ENCODE measurements around the gene APOM. TPM values are rescaled to one million over a fixed set of nuclear protein-coding genes. Genes with fewer than 3 reads are reported as not detected.
A peak's percentile ranks its signal among the peaks of the same experiment; 100 is the strongest.

Gene APOM
- total RNA-seq, 4 donors from 2014 or later = 2.2 to 5.5 TPM; not detected in 2

- intact Hi-C loops (cut with DNase I; ENCODE audit: low total_unique reads) (no loop called here), in situ Hi-C loops (cut with MboI; ENCODE audit: low pct_ligation_motif_present in 1 of 4, low pct_unique_long_range_greater_than_20kb in 1 of 4, low sequenced_read_pairs in 3 of 4) (no loop called here)
- no peaks in the 10 kb centered on the region for H3K27me3 ChIP-seq
- no peaks in the 10 kb centered on the region for H3K9me3 ChIP-seq
- no peak for TF ChIP-seq POLR2A (IDR thresholded peaks at IDR 0.05)
- no peak for TF ChIP-seq CTCF (IDR thresholded peaks at IDR 0.05)
- no peak for TF ChIP-seq POLR2AphosphoS5 (IDR thresholded peaks at IDR 0.05)
- TF ChIP-seq EP300 (IDR thresholded peaks at IDR 0.05; ENCODE audit: low read depth) = no peak
- H3K27ac ChIP-seq = peak overlapping the region; percentile 88 to 95 (median 90)
- WGBS, 2 donors (ENCODE audit: low coverage in 1 of 2) = 89% methylated on average over 11 of the region's 13 CpGs; no CpG with 5 or more reads in 1 of the 2 donors
- DNase-seq = no peak
- H3K4me1 ChIP-seq = peaks cover 30 to 72% (median 40%) of the 10 kb centered on the region in 4 donors
- H3K4me3 ChIP-seq = peak overlapping the region; percentile 63 to 87 (median 76)
- H3K36me3 ChIP-seq = peaks cover 0 to 6% (median 0%) of the 10 kb centered on the region in 4 donors
These were observed 3.4 kb downstream of the APOM start for GRCh38 chr6:31658983-31659648.

- in situ Hi-C loops (cut with MboI; ENCODE audit: low pct_ligation_motif_present in 1 of 4, low pct_unique_long_range_greater_than_20kb in 1 of 4, low sequenced_read_pairs in 3 of 4) (no loop called here), intact Hi-C loops (cut with DNase I; ENCODE audit: low total_unique reads) (no loop called here)
- peaks cover 0 to 6% (median 0%) of the 10 kb centered on the region in 4 donors for H3K36me3 ChIP-seq
- H3K4me1 ChIP-seq = peaks cover 30 to 77% (median 44%) of the 10 kb centered on the region in 4 donors
- DNase-seq = peak; percentile 40
- TF ChIP-seq CTCF (IDR thresholded peaks at IDR 0.05) = no peak
- no peak for TF ChIP-seq POLR2A (IDR thresholded peaks at IDR 0.05)
- no peak for TF ChIP-seq EP300 (IDR thresholded peaks at IDR 0.05; ENCODE audit: low read depth)
- TF ChIP-seq POLR2AphosphoS5 (IDR thresholded peaks at IDR 0.05) = no peak
- H3K27ac ChIP-seq = peak overlapping the region; percentile 88 to 95 (median 90)
- no peaks in the 10 kb centered on the region for H3K9me3 ChIP-seq
- H3K27me3 ChIP-seq = no peaks in the 10 kb centered on the region
- WGBS, 2 donors (ENCODE audit: low coverage in 1 of 2) = 5 to 17% methylated on average over 4 to 6 of the region's 13 CpGs
- H3K4me3 ChIP-seq = peak overlapping the region; percentile 63 to 87 (median 76)
These were observed 4.1 kb downstream of the APOM start for GRCh38 chr6:31659649-31660380.

- TF ChIP-seq EP300 (IDR thresholded peaks at IDR 0.05; ENCODE audit: low read depth) = no peak
- TF ChIP-seq POLR2AphosphoS5 (IDR thresholded peaks at IDR 0.05) = peak; percentile 86 to 96 (median 95)
- TF ChIP-seq POLR2A (IDR thresholded peaks at IDR 0.05) = peak; percentile 95
- no peak for TF ChIP-seq CTCF (IDR thresholded peaks at IDR 0.05)
- DNase-seq = peak; percentile 91
- no peaks in the 10 kb centered on the region for H3K9me3 ChIP-seq
- in situ Hi-C loops (cut with MboI; ENCODE audit: low pct_ligation_motif_present in 1 of 4, low pct_unique_long_range_greater_than_20kb in 1 of 4, low sequenced_read_pairs in 3 of 4) (no loop called here), intact Hi-C loops (cut with DNase I; ENCODE audit: low total_unique reads) (no loop called here)
- peaks cover 30 to 75% (median 44%) of the 10 kb centered on the region in 4 donors for H3K4me1 ChIP-seq
- peak within 1 kb of the TSS; percentile 88 to 95 (median 90) for H3K27ac ChIP-seq
- no peaks in the 10 kb centered on the region for H3K27me3 ChIP-seq
- peaks cover 0 to 6% (median 0%) of the 10 kb centered on the region in 4 donors for H3K36me3 ChIP-seq
- 0 to 1% methylated on average over 2 to 35 of the region's 52 CpGs for WGBS, 2 donors (ENCODE audit: low coverage in 1 of 2)
- H3K4me3 ChIP-seq = peak within 1 kb of the TSS; percentile 63 to 87 (median 76)
These were observed 4.9 kb downstream of the APOM start, which contains the start of gene C6orf47 for GRCh38 chr6:31660381-31661261. TSS of gene C6orf47 (minus strand) at chr6:31660778. CDS start at chr6:31659947, 831 bp downstream.

All from transverse colon (tissue), 4 donors.